GM12878 (cell line): ENCODE results near the gene SLC25A41. TPM values are rescaled to one million over a fixed set of nuclear protein-coding genes. Genes with fewer than 3 reads are reported as not detected.

Experiments used
- BHLHE40 ChIP-seq, 2 experiments: fragments of 450-650 bp in 1 of 2; IDR thresholded peaks; 2 replicates each; pipeline ENCODE4 v1.6.1; 2011 to 2017; ENCODE audit warnings: low read depth in 2 of 2, borderline replicate concordance in 1 of 2, improper control_type of control experiment in 1 of 2, low read length in 1 of 2, mild to moderate bottlenecking in 1 of 2
- BMI1 ChIP-seq: fragments of 450-650 bp; IDR thresholded peaks from 2 replicates; pipeline ENCODE4 v1.6.1; 2016; ENCODE audit warnings: mild to moderate bottlenecking, moderate library complexity, borderline replicate concordance
- CEBPB ChIP-seq, 2 experiments: fragments of 150-350 bp in 1 of 2; IDR thresholded peaks; 2 replicates each; pipeline ENCODE4 v1.6.1; 2012 to 2014; ENCODE audit warnings: low read depth in 2 of 2, low read length in 2 of 2, borderline replicate concordance in 1 of 2, inconsistent platforms in 1 of 2
- DPF2 ChIP-seq: fragments of 450-650 bp; IDR thresholded peaks from 2 replicates; pipeline ENCODE4 v1.6.1; 2017; ENCODE audit warnings: mild to moderate bottlenecking
- KDM1A ChIP-seq: fragments of 200-600 bp; sonication (generic); IDR thresholded peaks from 2 replicates; pipeline ENCODE4 v1.6.1; 2016; ENCODE audit warnings: borderline replicate concordance
- MTA2 ChIP-seq: fragments of 450-650 bp; IDR thresholded peaks from 2 replicates; pipeline ENCODE4 v1.6.1; 2016; ENCODE audit warnings: low read depth, mild to moderate bottlenecking, moderate library complexity
- POLR2A ChIP-seq: IDR thresholded peaks from 2 replicates; pipeline ENCODE4 v1.6.1; 2011; ENCODE audit warnings: low read depth, mild to moderate bottlenecking, low read length
- RAD51 ChIP-seq: fragments of 450-650 bp; IDR thresholded peaks from 2 replicates; pipeline ENCODE4 v1.6.1; 2016; ENCODE audit warnings: moderate library complexity, mild to moderate bottlenecking, inconsistent platforms
- SIN3A ChIP-seq: IDR thresholded peaks from 2 replicates; pipeline ENCODE4 v1.6.1; 2012; ENCODE audit warnings: low read depth, low read length, improper control_type of control experiment
- SP1 ChIP-seq: IDR thresholded peaks from one replicate; pipeline ENCODE4 v1.6.1; 2011; ENCODE audit warnings: low read depth, low read length
- SREBF1 ChIP-seq: IDR thresholded peaks from 2 replicates; pipeline ENCODE4 v1.6.1; 2012; ENCODE audit warnings: mild to moderate bottlenecking, low read length
- SUPT20H ChIP-seq: IDR thresholded peaks from 2 replicates; pipeline ENCODE4 v1.6.1; 2011; ENCODE audit warnings: low read depth, mild to moderate bottlenecking, low read length, moderate library complexity, borderline replicate concordance; ENCODE audit not compliant: control insufficient read depth
- SUZ12 ChIP-seq: fragments of 200-600 bp; sonication (generic); IDR thresholded peaks from one replicate; pipeline ENCODE4 v1.6.1; 2018; ENCODE audit warnings: antibody characterized with exemption, mild to moderate bottlenecking; ENCODE audit not compliant: unreplicated experiment
- TBL1XR1 ChIP-seq: IDR thresholded peaks from 2 replicates; pipeline ENCODE4 v1.6.1; 2012; ENCODE audit warnings: low read depth, low read length, improper control_type of control experiment
- WRNIP1 ChIP-seq: IDR thresholded peaks from 2 replicates; pipeline ENCODE4 v1.6.1; 2011; ENCODE audit warnings: low read depth, low read length, improper control_type of control experiment, borderline replicate concordance
- YBX1 ChIP-seq: fragments of 450-650 bp; IDR thresholded peaks from 2 replicates; pipeline ENCODE4 v1.6.1; 2016; ENCODE audit warnings: antibody characterized with exemption
- ZBED1 ChIP-seq: IDR thresholded peaks from 2 replicates; pipeline ENCODE4 v1.6.1; 2016; ENCODE audit warnings: borderline replicate concordance
- ZNF207 ChIP-seq: fragments of 450-650 bp; IDR thresholded peaks from 2 replicates; pipeline ENCODE4 v1.6.1; 2014; ENCODE audit warnings: antibody characterized with exemption, mild to moderate bottlenecking, borderline replicate concordance
- ZNF384 ChIP-seq: IDR thresholded peaks from 2 replicates; pipeline ENCODE4 v1.6.1; 2012; ENCODE audit warnings: low read depth, mild to moderate bottlenecking, low read length, improper control_type of control experiment, borderline replicate concordance
- ZZZ3 ChIP-seq: IDR thresholded peaks from 2 replicates; pipeline ENCODE4 v1.6.1; 2011; ENCODE audit warnings: low read depth; ENCODE audit not compliant: control insufficient read depth, insufficient read length
- polyA plus RNA-seq, 11 experiments: library from polyadenylated mRNA; depleted of rRNA in 4 of 11; unstranded in 6 of 11; stranded (reverse) in 5 of 11; fragments of >200 nt; fragmentation: Nextera tagmentation in 4 of 11; fragmentation: Illumina TruSeq in 1 of 11; extraction: Ambion mirVana in 4 of 11; extraction: Trizol in 1 of 11; gene quantifications; 1 replicate in 1 of 11; 2 replicates in 10 of 11; pipeline versions ENCODE4 v1.2.1 to v1.2.3, GENCODE V29; 2011 to 2016; ENCODE audit warnings: inconsistent platforms in 2 of 11, missing spikeins in 2 of 11, low read depth in 1 of 11
- total RNA-seq, 4 experiments: library from RNA; depleted of rRNA in 3 of 4; stranded (reverse); fragments of >200 nt in 3 of 4; fragmentation: Illumina TruSeq in 1 of 4; extraction: Trizol in 1 of 4; gene quantifications; 2 replicates each; pipeline versions ENCODE4 v1.2.1 to v1.2.3, GENCODE V29; 2013 to 2021
- TF ChIP-seq, protein P1 (sequence below): IDR thresholded peaks from 2 replicates; pipeline ENCODE4 v1.6.1; 2011; ENCODE audit warnings: borderline replicate concordance, low read depth, mild to moderate bottlenecking, moderate library complexity, low read length; ENCODE audit not compliant: insufficient read depth, poor library complexity, severe bottlenecking
- TF ChIP-seq, protein P2 (sequence below): IDR thresholded peaks from 2 replicates; pipeline ENCODE4 v1.6.1; 2012; ENCODE audit warnings: low read depth, low read length, improper control_type of control experiment
- TF ChIP-seq, protein P3 (sequence below): IDR thresholded peaks from 2 replicates; pipeline ENCODE4 v1.6.1; 2012; ENCODE audit warnings: low read depth, low read length, improper control_type of control experiment

SLC25A41 gene
- total and polyA plus RNA-seq, 10 of the 15 experiments (the other 5 are each of a cell fraction or from before 2014, with no cell fraction given) = 0.23 to 1.2 (median 0.43) TPM; not detected in 2

DNA sequence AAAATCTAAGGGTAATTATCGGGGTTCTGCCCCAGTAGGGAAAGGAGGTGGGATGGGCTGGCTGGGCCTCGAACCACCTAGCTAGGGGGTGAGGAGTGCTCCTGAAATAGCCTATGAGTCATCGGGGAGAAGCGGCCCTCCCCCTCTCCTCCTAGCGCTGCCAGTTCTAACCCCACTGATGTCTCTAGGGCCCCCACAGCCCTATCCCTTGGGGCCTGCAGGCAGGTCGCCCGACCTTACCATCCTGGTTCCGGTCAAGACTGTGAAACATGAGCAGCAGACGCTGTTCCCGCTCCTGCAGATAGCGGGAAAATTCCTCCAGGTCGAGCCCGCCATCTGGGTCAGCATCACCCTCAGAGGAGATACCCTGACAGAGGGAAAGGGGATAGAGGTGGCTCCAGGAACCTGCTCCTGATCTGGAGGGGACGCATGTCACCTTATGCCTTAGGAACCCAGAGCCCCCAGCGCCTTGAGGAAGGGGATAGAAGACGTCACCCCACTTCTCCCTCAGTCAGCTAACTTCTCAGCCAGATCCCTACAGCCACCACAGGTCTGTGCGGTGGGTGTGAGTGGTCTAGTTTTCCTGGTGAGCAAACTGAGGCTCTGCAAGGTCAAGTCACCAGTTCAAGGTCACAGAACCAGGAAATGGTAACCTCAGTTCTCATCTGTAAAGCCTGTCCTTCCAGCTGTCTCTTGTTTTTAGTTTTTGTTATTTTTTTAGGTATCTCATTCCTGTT, 24.6 kb upstream of the SLC25A41 start (continued):
- TF ChIP-seq, protein P1, sequence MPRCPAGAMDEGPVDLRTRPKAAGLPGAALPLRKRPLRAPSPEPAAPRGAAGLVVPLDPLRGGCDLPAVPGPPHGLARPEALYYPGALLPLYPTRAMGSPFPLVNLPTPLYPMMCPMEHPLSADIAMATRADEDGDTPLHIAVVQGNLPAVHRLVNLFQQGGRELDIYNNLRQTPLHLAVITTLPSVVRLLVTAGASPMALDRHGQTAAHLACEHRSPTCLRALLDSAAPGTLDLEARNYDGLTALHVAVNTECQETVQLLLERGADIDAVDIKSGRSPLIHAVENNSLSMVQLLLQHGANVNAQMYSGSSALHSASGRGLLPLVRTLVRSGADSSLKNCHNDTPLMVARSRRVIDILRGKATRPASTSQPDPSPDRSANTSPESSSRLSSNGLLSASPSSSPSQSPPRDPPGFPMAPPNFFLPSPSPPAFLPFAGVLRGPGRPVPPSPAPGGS = no peak
- TF ChIP-seq SUPT20H = no peak
- no peak for TF ChIP-seq ZZZ3
- peak; percentile 31 for TF ChIP-seq SP1
- no peak for TF ChIP-seq SREBF1
- TF ChIP-seq SUZ12 = no peak
- TF ChIP-seq ZNF207 = no peak
- TF ChIP-seq, protein P2, sequence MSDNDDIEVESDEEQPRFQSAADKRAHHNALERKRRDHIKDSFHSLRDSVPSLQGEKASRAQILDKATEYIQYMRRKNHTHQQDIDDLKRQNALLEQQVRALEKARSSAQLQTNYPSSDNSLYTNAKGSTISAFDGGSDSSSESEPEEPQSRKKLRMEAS = 0 out of 2 replicates have a peak, but pooled peaks have one; percentile 15
- TF ChIP-seq ZNF384 = no peak
- TF ChIP-seq ZBED1 = no peak
- TF ChIP-seq BMI1 = no peak
- no peak for TF ChIP-seq KDM1A
- no peak for TF ChIP-seq YBX1
- TF ChIP-seq, protein P3, sequence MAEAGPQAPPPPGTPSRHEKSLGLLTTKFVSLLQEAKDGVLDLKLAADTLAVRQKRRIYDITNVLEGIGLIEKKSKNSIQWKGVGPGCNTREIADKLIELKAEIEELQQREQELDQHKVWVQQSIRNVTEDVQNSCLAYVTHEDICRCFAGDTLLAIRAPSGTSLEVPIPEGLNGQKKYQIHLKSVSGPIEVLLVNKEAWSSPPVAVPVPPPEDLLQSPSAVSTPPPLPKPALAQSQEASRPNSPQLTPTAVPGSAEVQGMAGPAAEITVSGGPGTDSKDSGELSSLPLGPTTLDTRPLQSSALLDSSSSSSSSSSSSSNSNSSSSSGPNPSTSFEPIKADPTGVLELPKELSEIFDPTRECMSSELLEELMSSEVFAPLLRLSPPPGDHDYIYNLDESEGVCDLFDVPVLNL = no peak
- 0 out of 2 replicates have a peak, but pooled peaks have one; percentile 21 for TF ChIP-seq POLR2A
- no peak for TF ChIP-seq CEBPB (IDR thresholded peaks at IDR 0.05; ENCODE audit: borderline replicate concordance in 1 of 2, low read depth in 2 of 2, low read length in 2 of 2)
- no peak for TF ChIP-seq TBL1XR1
- no peak for TF ChIP-seq RAD51
- TF ChIP-seq WRNIP1 = no peak
- TF ChIP-seq BHLHE40 (IDR thresholded peaks at IDR 0.05; ENCODE audit: borderline replicate concordance in 1 of 2, low read depth in 2 of 2, low read length in 1 of 2) = peak in 1 of 2 experiments; percentile 30; a peak in 1 of 4 replicates
- TF ChIP-seq MTA2 = no peak
- peak; percentile 54; the same call in 1 of the 2 replicates for TF ChIP-seq DPF2
- no peak for TF ChIP-seq SIN3A
